HEK293 (cell line): ENCODE data around the gene CDC42BPA.
"Not testable (repeated sequence)": the region's sequence is repeated elsewhere in the genome, so short reads cannot be mapped to it uniquely, and the experiment has no call there.

Experiments
- CTCF ChIP-seq: fragments of 450-650 bp; formaldehyde crosslinking; IDR thresholded peaks from 2 replicates; pipeline ENCODE4 v1.5.1; 2016; ENCODE audit warnings: missing biosample characterization, missing genetic modification characterization
- KLF10 ChIP-seq: fragments of 450-650 bp; IDR thresholded peaks from 2 replicates; pipeline ENCODE4 v1.5.1; 2018; ENCODE audit warnings: missing biosample characterization, mild to moderate bottlenecking, missing genetic modification characterization
- PRDM2 ChIP-seq: fragments of 450-650 bp; formaldehyde crosslinking; IDR thresholded peaks from 2 replicates; pipeline ENCODE4 v1.5.1; 2016; ENCODE audit warnings: missing biosample characterization, missing genetic modification characterization, borderline replicate concordance
- REPIN1 ChIP-seq: fragments of 450-650 bp; formaldehyde crosslinking; IDR thresholded peaks from 2 replicates; pipeline ENCODE4 v1.5.1; 2017; ENCODE audit warnings: missing biosample characterization, missing genetic modification characterization, low read depth
- ZBTB11 ChIP-seq: fragments of 450-650 bp; formaldehyde crosslinking; conservative IDR thresholded peaks from 2 replicates; pipeline ENCODE4 v1.5.1; 2016; ENCODE audit warnings: low read depth, missing biosample characterization, missing genetic modification characterization
- ZBTB21 ChIP-seq: fragments of 450-650 bp; formaldehyde crosslinking; IDR thresholded peaks from 2 replicates; pipeline ENCODE4 v1.5.1; 2017; ENCODE audit warnings: missing biosample characterization, missing genetic modification characterization
- ZBTB8A ChIP-seq: fragments of 450-650 bp; formaldehyde crosslinking; IDR thresholded peaks from 2 replicates; pipeline ENCODE4 v1.5.1; 2016; ENCODE audit warnings: missing biosample characterization, missing genetic modification characterization
- ZFP37 ChIP-seq: fragments of 450-650 bp; formaldehyde crosslinking; IDR thresholded peaks from 2 replicates; pipeline ENCODE4 v1.5.1; 2016; ENCODE audit warnings: missing biosample characterization, missing genetic modification characterization
- ZNF24 ChIP-seq: fragments of 450-650 bp; formaldehyde crosslinking; IDR thresholded peaks from 2 replicates; pipeline ENCODE4 v1.5.1; 2016; ENCODE audit warnings: missing biosample characterization, missing genetic modification characterization
- ZNF433 ChIP-seq: fragments of 450-650 bp; formaldehyde crosslinking; IDR thresholded peaks from 2 replicates; pipeline ENCODE4 v1.5.1; 2016; ENCODE audit warnings: missing biosample characterization, missing genetic modification characterization, low read depth
- ZNF580 ChIP-seq: fragments of 450-650 bp; formaldehyde crosslinking; IDR thresholded peaks from 2 replicates; pipeline ENCODE4 v1.5.1; 2016; ENCODE audit warnings: missing biosample characterization, missing genetic modification characterization
- ZNF660 ChIP-seq: fragments of 450-650 bp; IDR thresholded peaks from 2 replicates; pipeline ENCODE4 v1.5.1; 2018; ENCODE audit warnings: missing biosample characterization, mild to moderate bottlenecking, missing genetic modification characterization
- TF ChIP-seq, protein P1 (sequence below): fragments of 450-650 bp; formaldehyde crosslinking; optimal IDR thresholded peaks from 2 replicates; pipeline ENCODE3; 2016; ENCODE audit warnings: missing biosample characterization, mild to moderate bottlenecking, missing genetic modification characterization

GRCh38 chr1:227336136-227336535 lies 17.8 kb upstream of the CDC42BPA start:
- not testable (repeated sequence) for TF ChIP-seq ZBTB11; ZBTB21; CTCF (tag by site-specific recombination); ZNF660; ZFP37 (tag by site-specific recombination); ZNF580; PRDM2; REPIN1 (tag by site-specific recombination); ZNF433; ZBTB8A (tag by site-specific recombination); KLF10 (tag by site-specific recombination); ZNF24 (tag by site-specific recombination)
- TF ChIP-seq, protein P1, sequence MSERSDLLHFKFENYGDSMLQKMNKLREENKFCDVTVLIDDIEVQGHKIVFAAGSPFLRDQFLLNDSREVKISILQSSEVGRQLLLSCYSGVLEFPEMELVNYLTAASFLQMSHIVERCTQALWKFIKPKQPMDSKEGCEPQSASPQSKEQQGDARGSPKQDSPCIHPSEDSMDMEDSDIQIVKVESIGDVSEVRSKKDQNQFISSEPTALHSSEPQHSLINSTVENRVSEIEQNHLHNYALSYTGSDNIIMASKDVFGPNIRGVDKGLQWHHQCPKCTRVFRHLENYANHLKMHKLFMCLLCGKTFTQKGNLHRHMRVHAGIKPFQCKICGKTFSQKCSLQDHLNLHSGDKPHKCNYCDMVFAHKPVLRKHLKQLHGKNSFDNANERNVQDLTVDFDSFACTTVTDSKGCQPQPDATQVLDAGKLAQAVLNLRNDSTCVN = not testable (repeated sequence)
